Measurements from ENCODE around the gene NUP205.

Gene NUP205

DNA sequence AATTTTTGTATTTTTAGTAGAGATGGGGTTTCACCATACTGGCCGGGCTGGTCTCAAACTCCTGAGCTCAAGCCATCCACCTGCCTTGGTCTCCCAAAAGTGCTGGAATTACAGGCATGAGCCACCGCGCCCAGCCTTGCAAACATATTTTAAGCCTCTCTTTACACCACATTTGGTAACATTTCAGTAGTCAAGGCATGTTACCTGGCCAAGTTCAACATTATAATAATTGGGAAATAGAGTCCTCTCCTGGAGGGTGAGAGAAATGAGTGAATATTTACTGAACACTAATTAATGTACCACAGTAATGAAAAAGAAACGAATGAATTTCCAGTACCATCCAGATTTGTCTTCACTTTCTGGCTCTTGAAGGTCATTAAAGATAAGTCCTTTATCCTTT lies 37.8 kb upstream of the NUP205 start:
- H3K79me2 ChIP-seq (ENCODE audit: insufficient read depth, low read depth) = no peaks in the 10 kb centered on the region
- H3K27me3 ChIP-seq (ENCODE audit: insufficient read depth, low read depth) = no peaks in the 10 kb centered on the region
- no peak overlapping the region for H2AFZ ChIP-seq (ENCODE audit: low read depth)
- no peaks in the 10 kb centered on the region for H3K4me1 ChIP-seq (ENCODE audit: low read depth, poor library complexity, severe bottlenecking)
- no peak overlapping the region for H3K4me3 ChIP-seq (IDR thresholded peaks at IDR 0.05; ENCODE audit: insufficient read depth, low read depth, low read length)
- H3K36me3 ChIP-seq (ENCODE audit: insufficient read depth) = no peaks in the 10 kb centered on the region
- no peak overlapping the region for H3K9ac ChIP-seq
- TF ChIP-seq, protein P1, sequence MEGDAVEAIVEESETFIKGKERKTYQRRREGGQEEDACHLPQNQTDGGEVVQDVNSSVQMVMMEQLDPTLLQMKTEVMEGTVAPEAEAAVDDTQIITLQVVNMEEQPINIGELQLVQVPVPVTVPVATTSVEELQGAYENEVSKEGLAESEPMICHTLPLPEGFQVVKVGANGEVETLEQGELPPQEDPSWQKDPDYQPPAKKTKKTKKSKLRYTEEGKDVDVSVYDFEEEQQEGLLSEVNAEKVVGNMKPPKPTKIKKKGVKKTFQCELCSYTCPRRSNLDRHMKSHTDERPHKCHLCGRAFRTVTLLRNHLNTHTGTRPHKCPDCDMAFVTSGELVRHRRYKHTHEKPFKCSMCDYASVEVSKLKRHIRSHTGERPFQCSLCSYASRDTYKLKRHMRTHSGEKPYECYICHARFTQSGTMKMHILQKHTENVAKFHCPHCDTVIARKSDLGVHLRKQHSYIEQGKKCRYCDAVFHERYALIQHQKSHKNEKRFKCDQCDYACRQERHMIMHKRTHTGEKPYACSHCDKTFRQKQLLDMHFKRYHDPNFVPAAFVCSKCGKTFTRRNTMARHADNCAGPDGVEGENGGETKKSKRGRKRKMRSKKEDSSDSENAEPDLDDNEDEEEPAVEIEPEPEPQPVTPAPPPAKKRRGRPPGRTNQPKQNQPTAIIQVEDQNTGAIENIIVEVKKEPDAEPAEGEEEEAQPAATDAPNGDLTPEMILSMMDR (conservative IDR thresholded peaks at IDR 0.05; ENCODE audit: low read depth, low read length) = no peak
- no peak overlapping the region for H3K4me2 ChIP-seq
- no peak overlapping the region for H3K27ac ChIP-seq
- H4K20me1 ChIP-seq (ENCODE audit: insufficient read depth) = no peaks in the 10 kb centered on the region

DNA sequence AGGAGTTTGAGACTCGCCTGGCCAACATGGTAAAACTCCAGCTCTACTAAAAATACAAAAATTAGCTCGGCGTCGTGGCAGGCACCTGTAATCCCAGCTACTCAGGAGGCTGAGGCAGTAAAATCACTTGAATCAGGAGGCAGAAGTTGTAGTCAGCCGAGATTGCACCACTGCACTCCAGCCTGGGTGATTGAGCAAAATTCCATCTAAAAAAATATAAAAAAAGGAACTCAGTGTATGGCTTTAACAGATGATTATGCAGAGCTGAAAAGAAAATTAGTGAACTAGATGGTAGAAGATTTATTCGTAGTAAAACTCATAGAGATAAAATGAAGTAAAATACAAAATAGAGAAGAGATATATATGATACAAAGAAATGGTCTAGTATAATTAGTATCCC lies 35.2 kb upstream of the NUP205 start:
- no peaks in the 10 kb centered on the region for H4K20me1 ChIP-seq (ENCODE audit: insufficient read depth)
- no peaks in the 10 kb centered on the region for H3K4me1 ChIP-seq (ENCODE audit: low read depth, poor library complexity, severe bottlenecking)
- H3K36me3 ChIP-seq (ENCODE audit: insufficient read depth) = no peaks in the 10 kb centered on the region
- TF ChIP-seq, protein P1 (conservative IDR thresholded peaks at IDR 0.05; ENCODE audit: low read depth, low read length) = no peak
- no peak overlapping the region for H2AFZ ChIP-seq (ENCODE audit: low read depth)
- H3K79me2 ChIP-seq (ENCODE audit: insufficient read depth, low read depth) = no peaks in the 10 kb centered on the region
- no peak overlapping the region for H3K4me3 ChIP-seq (IDR thresholded peaks at IDR 0.05; ENCODE audit: insufficient read depth, low read depth, low read length)
- no peak overlapping the region for H3K9ac ChIP-seq
- no peaks in the 10 kb centered on the region for H3K27me3 ChIP-seq (ENCODE audit: insufficient read depth, low read depth)
- no peak overlapping the region for H3K4me2 ChIP-seq
- H3K27ac ChIP-seq = no peak overlapping the region

DNA sequence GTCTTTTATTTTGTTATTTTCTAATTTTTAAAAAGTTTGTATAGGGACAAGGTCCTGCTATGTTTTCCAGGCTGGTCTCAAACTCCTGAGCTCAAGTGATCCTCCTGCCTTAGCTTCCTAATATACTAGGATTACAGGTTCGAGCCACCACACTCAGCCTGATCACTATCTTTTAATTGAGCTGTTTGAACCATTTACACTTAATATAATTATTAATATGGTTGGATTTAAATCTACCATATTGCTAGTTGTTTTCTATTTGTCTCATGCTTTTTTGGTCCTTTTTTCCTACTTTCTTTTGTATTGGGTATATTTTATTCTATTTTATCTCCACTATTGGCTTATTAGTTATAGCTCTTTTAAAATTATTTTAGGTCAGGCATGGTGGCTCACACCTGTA lies 34.6 kb upstream of the NUP205 start:
- no peak overlapping the region for H3K9ac ChIP-seq
- TF ChIP-seq, protein P1 (conservative IDR thresholded peaks at IDR 0.05; ENCODE audit: low read depth, low read length) = no peak
- H4K20me1 ChIP-seq (ENCODE audit: insufficient read depth) = no peaks in the 10 kb centered on the region
- no peaks in the 10 kb centered on the region for H3K79me2 ChIP-seq (ENCODE audit: insufficient read depth, low read depth)
- H2AFZ ChIP-seq (ENCODE audit: low read depth) = no peak overlapping the region
- H3K36me3 ChIP-seq (ENCODE audit: insufficient read depth) = no peaks in the 10 kb centered on the region
- H3K27me3 ChIP-seq (ENCODE audit: insufficient read depth, low read depth) = no peaks in the 10 kb centered on the region
- no peak overlapping the region for H3K4me3 ChIP-seq (IDR thresholded peaks at IDR 0.05; ENCODE audit: insufficient read depth, low read depth, low read length)
- H3K4me1 ChIP-seq (ENCODE audit: low read depth, poor library complexity, severe bottlenecking) = no peaks in the 10 kb centered on the region
- no peak overlapping the region for H3K4me2 ChIP-seq
- H3K27ac ChIP-seq = no peak overlapping the region

DNA sequence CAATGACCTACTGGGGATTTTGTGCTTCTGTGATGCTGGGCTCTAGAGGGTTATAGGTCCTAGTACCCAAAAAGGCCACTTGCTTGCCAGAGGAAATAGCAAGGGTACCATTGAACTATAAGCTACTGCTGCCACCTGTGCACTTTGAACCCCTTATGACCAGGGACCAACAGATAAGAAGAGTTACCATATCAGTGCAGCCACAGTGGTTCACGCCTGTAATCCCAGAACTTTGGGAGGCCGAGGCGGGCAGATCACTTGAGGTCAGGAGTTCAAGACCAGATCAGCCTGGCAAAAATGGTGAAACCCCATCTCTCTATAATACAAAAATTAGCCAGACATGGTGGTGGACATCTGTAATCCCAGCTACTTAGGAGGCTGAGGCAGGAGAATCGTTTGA lies 32.3 kb upstream of the NUP205 start:
- Histone ChIP-seq H3K36me3 (ENCODE audit: insufficient read depth) (no peaks in the 10 kb centered on the region), H3K27ac (no peak overlapping the region), H3K4me1 (ENCODE audit: low read depth, poor library complexity, severe bottlenecking) (no peaks in the 10 kb centered on the region), H3K79me2 (ENCODE audit: insufficient read depth, low read depth) (no peaks in the 10 kb centered on the region), H3K27me3 (ENCODE audit: insufficient read depth, low read depth) (no peaks in the 10 kb centered on the region), H3K4me2 (no peak overlapping the region), H3K4me3 (IDR thresholded peaks at IDR 0.05; ENCODE audit: insufficient read depth, low read depth, low read length) (no peak overlapping the region), H4K20me1 (ENCODE audit: insufficient read depth) (no peaks in the 10 kb centered on the region), H3K9ac (no peak overlapping the region), H2AFZ (ENCODE audit: low read depth) (no peak overlapping the region)
- TF ChIP-seq, protein P1 (conservative IDR thresholded peaks at IDR 0.05; ENCODE audit: low read depth, low read length) = no peak

DNA sequence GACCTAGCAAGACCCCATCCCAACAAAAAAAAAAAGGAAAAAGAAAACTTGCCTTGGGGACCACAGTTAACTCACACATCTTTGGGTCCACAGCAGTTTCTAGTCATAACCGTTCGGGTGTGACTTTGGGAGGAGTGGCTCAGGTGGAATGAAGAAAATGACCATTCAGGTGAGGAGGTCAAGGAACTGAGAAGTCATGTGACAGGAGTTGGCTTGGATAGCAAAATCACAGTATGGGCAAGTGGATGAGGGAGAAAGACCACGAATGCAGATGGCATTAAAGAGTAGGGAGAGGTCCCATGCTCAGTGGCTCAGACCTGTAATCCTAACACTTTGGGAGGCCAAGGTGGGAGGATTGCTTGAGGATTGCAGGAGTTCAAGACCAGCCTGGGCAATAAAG lies 30.7 kb upstream of the NUP205 start:
- Histone ChIP-seq H3K4me1 (ENCODE audit: low read depth, poor library complexity, severe bottlenecking) (no peaks in the 10 kb centered on the region), H3K9ac (no peak overlapping the region), H3K27ac (no peak overlapping the region), H2AFZ (ENCODE audit: low read depth) (no peak overlapping the region), H3K79me2 (ENCODE audit: insufficient read depth, low read depth) (no peaks in the 10 kb centered on the region), H3K36me3 (ENCODE audit: insufficient read depth) (no peaks in the 10 kb centered on the region), H3K27me3 (ENCODE audit: insufficient read depth, low read depth) (no peaks in the 10 kb centered on the region), H3K4me3 (IDR thresholded peaks at IDR 0.05; ENCODE audit: insufficient read depth, low read depth, low read length) (no peak overlapping the region), H3K4me2 (no peak overlapping the region), H4K20me1 (ENCODE audit: insufficient read depth) (no peaks in the 10 kb centered on the region)
- TF ChIP-seq, protein P1 (conservative IDR thresholded peaks at IDR 0.05; ENCODE audit: low read depth, low read length) = no peak

Measured in KMS-11 (cell line).